ENCODE data around the gene SAMD1. TPM values are rescaled to one million over a fixed set of nuclear protein-coding genes. Genes with fewer than 3 reads are reported as not detected.

The SAMD1 gene
- polyA plus RNA-seq, result 10 to 100 TPM; 19.7 to 45.4 (median 32.0) TPM
- long read RNA-seq, donor 1, result 0 reads
- long read RNA-seq, donor 2, transcript SAMD1-202 (5 exons, 2,164 nt), result major isoform, 5 of 5 reads
- long read RNA-seq, donor 2, partial matches to known transcripts, result 0 of 5 reads
- long read RNA-seq, donor 2, other reads (novel, unspliced or antisense), result 0 of 5 reads
- long read RNA-seq, donor 3, transcript SAMD1-202 (5 exons, 2,164 nt), result major isoform, 5 of 5 reads
- long read RNA-seq, donor 3, partial matches to known transcripts, result 0 of 5 reads
- long read RNA-seq, donor 3, other reads (novel, unspliced or antisense), result 0 of 5 reads
- long read RNA-seq, donor 4, partial matches to known transcripts, result 0 of 1 reads
- long read RNA-seq, donor 4, other reads (novel, unspliced or antisense), result 0 of 1 reads
- long read RNA-seq, donor 5, result 0 reads
- long read RNA-seq, donor 6, transcript SAMD1-202 (5 exons, 2,164 nt), result major isoform, 5 of 5 reads
- long read RNA-seq, donor 6, partial matches to known transcripts, result 0 of 5 reads
- long read RNA-seq, donor 6, other reads (novel, unspliced or antisense), result 0 of 5 reads
- long read RNA-seq, donor 7, transcript SAMD1-202 (5 exons, 2,164 nt), result major isoform, 29 of 29 reads
- long read RNA-seq, donor 7, partial matches to known transcripts, result 0 of 29 reads
- long read RNA-seq, donor 7, other reads (novel, unspliced or antisense), result 0 of 29 reads
- long read RNA-seq, donor 8, result 0 reads
- long read RNA-seq, donor 9, partial matches to known transcripts, result 0 of 4 reads
- long read RNA-seq, donor 9, other reads (novel, unspliced or antisense), result 0 of 4 reads
- long read RNA-seq, donor 10, transcript SAMD1-202 (5 exons, 2,164 nt), result major isoform, 12 of 13 reads
- long read RNA-seq, donor 10, partial matches to known transcripts, result 0 of 13 reads
- long read RNA-seq, donor 10, other reads (novel, unspliced or antisense), result 0 of 13 reads

DNA sequence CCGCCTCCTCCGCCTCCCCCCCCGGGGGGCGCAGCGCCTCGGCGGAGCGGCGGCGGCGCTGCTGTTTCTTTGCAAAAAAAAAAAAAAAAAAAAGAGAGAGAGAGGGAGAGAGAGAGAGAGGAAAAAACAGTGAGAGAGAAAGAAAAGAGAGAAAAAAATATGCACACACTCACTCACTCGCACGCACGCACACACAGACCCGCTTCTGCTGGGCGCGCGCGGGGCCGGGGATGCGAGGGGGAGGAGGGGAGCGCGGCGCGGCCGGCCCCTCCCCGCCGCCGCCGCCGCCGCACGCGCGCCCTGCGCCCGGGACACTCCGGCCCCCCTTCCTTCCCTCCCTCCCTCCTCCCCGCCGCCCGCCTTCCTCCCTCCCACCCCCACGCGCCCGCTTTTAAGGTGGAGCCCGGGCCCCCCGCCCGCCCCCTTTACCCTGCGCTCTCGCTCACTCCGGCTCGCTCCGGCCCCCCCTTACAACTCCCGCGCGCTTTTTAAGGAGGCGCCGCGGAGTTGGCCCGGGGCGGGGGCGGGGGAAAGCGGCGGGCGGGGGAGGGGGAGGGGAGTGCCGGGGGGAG is at the start of gene SAMD1:
Gene SAMD1, minus strand, starts transcription at position 243 of the 572 bp plus-strand sequence.
- FAIRE-seq, result no peak
- 1 to 5% (median 2%) methylated on average over 8 to 53 of the region's 65 CpGs for WGBS, 3 donors
- H3K27ac ChIP-seq (ENCODE audit: low read depth in 1 of 3, low read length in 2 of 3), result peak within 1 kb of the TSS; percentile 71 to 85 (median 79)

DNA sequence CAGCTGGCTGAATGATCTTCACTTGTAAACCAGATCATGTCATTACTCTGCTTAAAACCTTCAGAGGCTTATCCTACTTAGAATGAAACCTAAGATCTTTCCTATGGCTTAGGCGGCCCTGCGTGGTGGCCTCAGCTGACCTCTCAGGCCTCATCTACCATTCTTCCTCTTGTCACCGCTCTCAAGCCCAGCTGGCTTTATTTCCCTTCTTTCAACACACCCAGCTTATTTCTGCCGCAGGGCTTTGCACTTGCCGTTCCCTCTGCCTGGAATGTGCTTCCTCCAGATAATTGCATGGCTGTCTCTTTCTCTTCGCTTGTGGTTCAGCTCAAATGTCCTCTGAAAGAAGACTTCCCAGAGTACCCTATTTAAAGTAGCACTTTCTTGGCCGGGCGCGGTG is 49.4 kb upstream of the SAMD1 start:
- no peak for FAIRE-seq
- H3K4me3 ChIP-seq (ENCODE audit: low read depth in 1 of 3, low read length in 3 of 3), result no peak overlapping the region

More for the DNA sequence above, at the start of gene SAMD1:
- Histone ChIP-seq H3K36me3 (ENCODE audit: control insufficient read depth in 3 of 3, insufficient read depth in 2 of 3, low read depth in 1 of 3, low read length in 3 of 3) (peaks cover 0 to 33% (median 5%) of the 10 kb centered on the region in 3 donors), H3K27me3 (ENCODE audit: control insufficient read depth in 3 of 3, insufficient read depth in 3 of 3, low read length in 3 of 3) (no peaks in the 10 kb centered on the region), H3K4me1 (ENCODE audit: control insufficient read depth in 3 of 3, insufficient read depth in 2 of 3, low read depth in 1 of 3, low read length in 2 of 3) (peaks cover 0 to 9% (median 0%) of the 10 kb centered on the region in 3 donors), H3K4me3 (ENCODE audit: low read depth in 1 of 3, low read length in 3 of 3) (peak within 1 kb of the TSS; percentile 62 to 73 (median 64)), H3K9me3 (ENCODE audit: control insufficient read depth in 2 of 2, insufficient read depth in 1 of 2, low read depth in 1 of 2, low read length in 1 of 2) (peaks cover 0 to 11% of the 10 kb centered on the region in 2 donors)
- peak; percentile 74 to 91 for DNase-seq

DNA sequence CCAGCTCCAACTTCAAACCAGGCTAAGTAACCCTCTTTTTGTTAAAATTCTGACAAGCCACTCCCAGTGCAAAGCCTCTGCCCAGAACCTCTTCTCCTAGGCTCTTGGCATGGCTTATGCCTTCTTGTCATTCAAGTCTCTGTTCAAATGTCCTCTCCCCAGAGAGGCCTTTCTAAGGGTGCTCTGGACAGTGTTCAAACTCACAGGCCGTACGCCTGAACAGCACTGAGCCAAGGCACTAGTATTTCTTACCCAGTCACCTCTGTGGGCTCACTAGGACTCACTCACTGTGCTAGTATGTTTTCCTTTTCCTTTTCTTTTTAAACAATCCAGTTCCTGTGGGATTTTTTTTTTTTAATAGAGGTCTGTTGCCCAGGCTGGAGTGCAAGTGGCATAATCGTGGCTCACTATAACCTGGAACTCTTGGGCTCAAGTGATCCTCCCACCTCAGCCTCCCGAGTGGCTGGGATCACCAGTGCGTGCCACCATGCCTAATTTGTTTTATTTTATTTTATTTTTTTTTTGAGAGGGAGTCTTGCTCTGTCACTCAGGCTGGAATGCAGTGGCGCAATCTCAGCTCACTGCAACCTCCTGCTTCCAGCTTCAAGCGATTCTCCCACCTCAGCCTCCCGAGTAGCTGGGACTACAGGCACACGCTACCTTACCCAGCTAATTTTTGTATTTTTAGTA is 48.2 kb upstream of the SAMD1 start:
- FAIRE-seq, result no peak
- H3K9me3 ChIP-seq (ENCODE audit: control insufficient read depth in 2 of 2, insufficient read depth in 1 of 2, low read depth in 1 of 2, low read length in 1 of 2), result no peaks in the 10 kb centered on the region
- WGBS, 3 donors, result 80 to 87% (median 83%) methylated on average over 9 of the region's 9 CpGs
- no peak for DNase-seq
- no peaks in the 10 kb centered on the region for H3K27me3 ChIP-seq (ENCODE audit: control insufficient read depth in 3 of 3, insufficient read depth in 3 of 3, low read length in 3 of 3)
- peak overlapping the region in 1 of 3 donors; percentile 2 for H3K27ac ChIP-seq (ENCODE audit: low read depth in 1 of 3, low read length in 2 of 3)
- peaks cover 0 to 7% (median 0%) of the 10 kb centered on the region in 3 donors for H3K36me3 ChIP-seq (ENCODE audit: control insufficient read depth in 3 of 3, insufficient read depth in 2 of 3, low read depth in 1 of 3, low read length in 3 of 3)
- no peak overlapping the region for H3K4me3 ChIP-seq (ENCODE audit: low read depth in 1 of 3, low read length in 3 of 3)
- peaks cover 0 to 9% (median 0%) of the 10 kb centered on the region in 3 donors for H3K4me1 ChIP-seq (ENCODE audit: control insufficient read depth in 3 of 3, insufficient read depth in 2 of 3, low read depth in 1 of 3, low read length in 2 of 3)

More for the DNA sequence above, 49.4 kb upstream of the SAMD1 start:
- peaks cover 0 to 7% (median 0%) of the 10 kb centered on the region in 3 donors for H3K36me3 ChIP-seq (ENCODE audit: control insufficient read depth in 3 of 3, insufficient read depth in 2 of 3, low read depth in 1 of 3, low read length in 3 of 3)
- DNase-seq, result no peak
- peaks cover 0 to 9% (median 0%) of the 10 kb centered on the region in 3 donors for H3K4me1 ChIP-seq (ENCODE audit: control insufficient read depth in 3 of 3, insufficient read depth in 2 of 3, low read depth in 1 of 3, low read length in 2 of 3)
- WGBS, 3 donors, result 73 to 90% (median 86%) methylated on average over 9 of the region's 9 CpGs
- no peaks in the 10 kb centered on the region for H3K9me3 ChIP-seq (ENCODE audit: control insufficient read depth in 2 of 2, insufficient read depth in 1 of 2, low read depth in 1 of 2, low read length in 1 of 2)
- H3K27me3 ChIP-seq (ENCODE audit: control insufficient read depth in 3 of 3, insufficient read depth in 3 of 3, low read length in 3 of 3), result no peaks in the 10 kb centered on the region
- peak overlapping the region in 1 of 3 donors; percentile 66 for H3K27ac ChIP-seq (ENCODE audit: low read depth in 1 of 3, low read length in 2 of 3)

DNA sequence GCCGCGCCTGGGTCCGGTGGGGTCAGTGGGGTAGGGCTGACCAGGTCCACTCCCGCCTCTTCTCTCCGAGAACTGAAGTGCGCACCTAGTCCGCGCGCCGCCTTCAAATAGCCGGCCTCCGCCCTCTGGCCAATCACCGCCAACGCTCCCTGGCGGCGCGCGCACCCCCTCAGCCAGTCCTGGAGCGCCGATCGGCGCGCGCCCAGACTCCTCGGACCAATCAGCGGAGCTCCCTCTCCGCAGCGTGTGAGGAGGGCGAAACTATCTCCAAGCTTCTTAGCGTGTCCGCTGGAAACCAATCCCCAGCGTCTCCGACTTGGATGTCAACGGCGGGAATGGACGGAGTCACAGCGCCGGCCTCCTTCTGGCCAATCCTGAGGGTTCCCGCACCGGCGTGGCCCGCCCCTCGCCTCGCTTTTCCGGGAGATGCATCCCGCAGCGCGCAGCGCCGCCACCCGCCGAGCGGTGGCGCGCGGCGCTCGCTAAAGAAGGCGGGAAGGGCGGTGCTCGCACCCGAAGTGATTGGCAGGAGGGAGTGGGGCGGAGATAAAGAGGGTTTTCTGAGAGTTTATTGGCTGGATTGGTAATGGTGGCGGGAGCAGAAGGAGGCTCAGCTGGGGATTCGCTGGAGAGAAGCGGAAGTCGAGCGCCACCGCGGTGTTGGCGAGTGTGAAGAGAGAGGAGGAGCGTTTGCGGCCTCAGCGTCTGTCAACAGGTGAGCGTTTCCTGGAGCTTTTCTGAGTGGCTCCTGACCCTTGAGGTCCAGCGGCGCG is 46.1 kb upstream of the SAMD1 start, which contains the start of gene ASF1B:
Gene ASF1B, minus strand, starts transcription at position 81 of the 773 bp plus-strand sequence. CDS start 133 bp downstream, outside the sequence.
- Histone ChIP-seq H3K36me3 (ENCODE audit: control insufficient read depth in 3 of 3, insufficient read depth in 2 of 3, low read depth in 1 of 3, low read length in 3 of 3) (peaks cover 0 to 7% (median 0%) of the 10 kb centered on the region in 3 donors), H3K27ac (ENCODE audit: low read depth in 1 of 3, low read length in 2 of 3) (peak within 1 kb of the TSS; percentile 93 to 99 (median 97)), H3K9me3 (ENCODE audit: control insufficient read depth in 2 of 2, insufficient read depth in 1 of 2, low read depth in 1 of 2, low read length in 1 of 2) (no peaks in the 10 kb centered on the region), H3K4me3 (ENCODE audit: low read depth in 1 of 3, low read length in 3 of 3) (peak within 1 kb of the TSS; percentile 43 to 87 (median 68)), H3K27me3 (ENCODE audit: control insufficient read depth in 3 of 3, insufficient read depth in 3 of 3, low read length in 3 of 3) (no peaks in the 10 kb centered on the region), H3K4me1 (ENCODE audit: control insufficient read depth in 3 of 3, insufficient read depth in 2 of 3, low read depth in 1 of 3, low read length in 2 of 3) (peaks cover 0 to 9% (median 0%) of the 10 kb centered on the region in 3 donors)
- WGBS, 3 donors, result 0% methylated on average over 65 to 78 of the region's 78 CpGs
- FAIRE-seq (no peak), DNase-seq (peak; percentile 99 to 100)

DNA sequence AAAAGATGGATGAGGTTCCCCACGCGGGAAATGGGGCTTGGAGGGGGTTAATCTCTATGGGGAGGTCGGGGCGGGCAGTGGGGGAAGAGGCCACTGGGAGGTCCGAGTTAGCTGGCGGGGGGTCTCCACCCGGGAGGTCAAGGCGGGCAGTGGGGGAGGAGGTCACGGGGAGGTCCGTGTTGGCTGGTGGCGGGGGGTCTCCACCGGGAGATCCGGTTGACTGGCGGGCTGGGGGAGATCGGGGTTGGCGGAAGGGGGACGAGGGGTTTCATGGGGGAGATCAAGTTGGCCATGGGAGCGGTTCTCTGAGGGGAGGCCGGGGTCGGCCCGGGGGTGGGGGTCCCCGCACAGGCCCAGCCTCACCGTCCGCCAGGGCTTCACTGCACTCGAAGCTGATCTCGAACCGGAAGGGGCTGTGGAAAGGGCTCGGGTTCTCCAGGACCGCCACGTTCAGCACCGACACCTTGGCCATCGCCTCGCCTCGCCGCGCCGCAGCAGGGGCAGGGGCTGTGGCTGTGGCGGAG is 45.5 kb upstream of the SAMD1 start:
- Histone ChIP-seq H3K36me3 (ENCODE audit: control insufficient read depth in 3 of 3, insufficient read depth in 2 of 3, low read depth in 1 of 3, low read length in 3 of 3) (peaks cover 0 to 7% (median 0%) of the 10 kb centered on the region in 3 donors), H3K27me3 (ENCODE audit: control insufficient read depth in 3 of 3, insufficient read depth in 3 of 3, low read length in 3 of 3) (no peaks in the 10 kb centered on the region), H3K4me3 (ENCODE audit: low read depth in 1 of 3, low read length in 3 of 3) (peak overlapping the region; percentile 43 to 57 (median 56)), H3K9me3 (ENCODE audit: control insufficient read depth in 2 of 2, insufficient read depth in 1 of 2, low read depth in 1 of 2, low read length in 1 of 2) (no peaks in the 10 kb centered on the region), H3K4me1 (ENCODE audit: control insufficient read depth in 3 of 3, insufficient read depth in 2 of 3, low read depth in 1 of 3, low read length in 2 of 3) (peaks cover 0 to 9% (median 0%) of the 10 kb centered on the region in 3 donors), H3K27ac (ENCODE audit: low read depth in 1 of 3, low read length in 2 of 3) (peak overlapping the region; percentile 15 to 70 (median 35))
- FAIRE-seq, result no peak
- 0 to 1% (median 0%) methylated on average over 15 to 38 of the region's 38 CpGs for WGBS, 3 donors
- no peak for DNase-seq

DNA sequence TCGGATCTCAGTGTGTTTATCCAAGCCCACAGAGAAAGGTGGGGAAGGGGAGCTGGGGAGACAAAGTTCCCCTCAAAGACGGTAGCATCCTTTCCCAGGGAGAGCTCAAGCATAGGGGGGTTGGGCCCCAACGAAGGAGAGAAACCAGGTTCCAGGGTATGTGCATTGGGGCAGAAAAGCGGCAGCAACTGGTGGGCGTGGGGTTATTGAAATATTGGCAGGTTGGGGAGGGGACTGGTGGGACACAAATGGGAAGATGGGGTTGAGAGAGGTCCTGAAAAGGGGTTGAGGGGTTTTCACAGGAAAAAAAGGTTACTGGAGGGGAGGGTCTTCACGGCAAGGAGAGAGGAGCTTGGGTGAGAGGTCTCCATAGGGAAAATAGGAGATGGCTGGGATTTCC is 44.8 kb upstream of the SAMD1 start:
- Histone ChIP-seq H3K27ac (ENCODE audit: low read depth in 1 of 3, low read length in 2 of 3) (no peak overlapping the region), H3K4me1 (ENCODE audit: control insufficient read depth in 3 of 3, insufficient read depth in 2 of 3, low read depth in 1 of 3, low read length in 2 of 3) (peaks cover 0 to 9% (median 0%) of the 10 kb centered on the region in 3 donors), H3K27me3 (ENCODE audit: control insufficient read depth in 3 of 3, insufficient read depth in 3 of 3, low read length in 3 of 3) (no peaks in the 10 kb centered on the region), H3K36me3 (ENCODE audit: control insufficient read depth in 3 of 3, insufficient read depth in 2 of 3, low read depth in 1 of 3, low read length in 3 of 3) (peaks cover 0 to 4% (median 0%) of the 10 kb centered on the region in 3 donors), H3K4me3 (ENCODE audit: low read depth in 1 of 3, low read length in 3 of 3) (peak overlapping the region in 1 of 3 donors; percentile 57), H3K9me3 (ENCODE audit: control insufficient read depth in 2 of 2, insufficient read depth in 1 of 2, low read depth in 1 of 2, low read length in 1 of 2) (no peaks in the 10 kb centered on the region)
- no peak for FAIRE-seq
- DNase-seq, result no peak
- WGBS, 3 donors, result 14 to 31% (median 14%) methylated on average over 6 of the region's 6 CpGs

DNA sequence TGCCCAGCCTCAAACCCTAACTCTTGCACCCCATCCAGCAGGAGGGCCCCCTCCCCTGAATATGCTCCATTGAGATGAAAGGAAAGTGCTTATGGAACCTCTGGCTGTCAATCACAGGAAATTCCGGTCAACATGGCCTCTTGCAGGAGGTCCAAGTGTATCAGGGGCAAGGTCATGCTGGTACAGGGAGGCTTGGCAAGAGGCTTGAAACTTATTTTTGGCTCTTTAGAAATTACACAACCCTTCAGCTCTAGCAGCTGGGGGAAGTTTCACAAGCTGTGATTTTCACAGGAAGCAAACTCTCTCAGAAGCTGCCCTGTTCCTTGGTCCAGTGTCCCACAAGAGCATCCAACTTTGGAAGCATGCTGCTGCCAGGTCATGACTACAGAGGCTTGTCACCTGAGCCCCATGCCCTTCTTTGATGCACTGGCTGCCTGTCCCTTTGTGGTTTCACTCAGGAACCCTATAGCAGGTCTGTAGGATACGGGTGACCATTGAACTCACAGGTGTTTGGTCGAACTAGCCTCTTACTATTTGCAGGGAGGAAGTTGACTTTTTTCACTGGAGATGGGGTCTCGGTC is 37.5 kb upstream of the SAMD1 start:
- Histone ChIP-seq H3K36me3 (ENCODE audit: control insufficient read depth in 3 of 3, insufficient read depth in 2 of 3, low read depth in 1 of 3, low read length in 3 of 3) (peaks cover 0 to 25% (median 0%) of the 10 kb centered on the region in 3 donors), H3K4me1 (ENCODE audit: control insufficient read depth in 3 of 3, insufficient read depth in 2 of 3, low read depth in 1 of 3, low read length in 2 of 3) (no peaks in the 10 kb centered on the region), H3K9me3 (ENCODE audit: control insufficient read depth in 2 of 2, insufficient read depth in 1 of 2, low read depth in 1 of 2, low read length in 1 of 2) (no peaks in the 10 kb centered on the region), H3K27me3 (ENCODE audit: control insufficient read depth in 3 of 3, insufficient read depth in 3 of 3, low read length in 3 of 3) (no peaks in the 10 kb centered on the region), H3K27ac (ENCODE audit: low read depth in 1 of 3, low read length in 2 of 3) (no peak overlapping the region), H3K4me3 (ENCODE audit: low read depth in 1 of 3, low read length in 3 of 3) (no peak overlapping the region)
- 71 to 81% (median 76%) methylated on average over 4 of the region's 4 CpGs for WGBS, 3 donors
- DNase-seq (no peak), FAIRE-seq (no peak)
